GM20431 (cell line): ENCODE measurements around the gene OR6C68.
"Not testable (repeated sequence)": the region's sequence is repeated elsewhere in the genome, so short reads cannot be mapped to it uniquely, and the experiment has no call there.

Source experiments
- in situ Hi-C: fragments of 300-500 bp; cut with MseI, MboI; formaldehyde crosslinking; loops from one replicate; pipeline ENCODE4 v1.15.0; 2020; ENCODE audit warnings: low sequenced_read_pairs; ENCODE audit not compliant: unreplicated experiment

The OR6C68 gene

DNA sequence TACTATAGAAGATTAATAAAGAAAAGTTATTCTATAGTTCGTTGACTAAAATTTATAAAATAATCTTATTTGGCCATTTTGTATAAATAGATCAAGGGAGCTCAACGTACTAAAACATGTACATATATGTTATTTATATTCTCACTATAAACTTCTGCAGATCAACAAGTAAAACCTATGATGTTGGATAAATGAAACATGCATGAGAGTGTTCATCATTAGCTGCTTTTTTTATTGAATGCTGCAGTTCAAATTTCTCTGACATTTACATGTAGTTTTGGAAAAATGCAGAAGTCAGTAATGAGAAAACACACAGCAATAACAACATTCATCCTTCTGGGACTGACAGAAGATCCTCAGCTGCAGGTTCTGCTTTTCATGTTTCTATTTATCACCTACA is at the start of gene OR6C68:
Gene OR6C68, plus strand, starts transcription at position 301 of the 400 bp plus-strand sequence. Its CDS starts 0 bp downstream, at position 301.
- in situ Hi-C loops: no loop called here

GRCh38 chr12:55443776-55444175 is 48.4 kb upstream of the OR6C68 start, which contains the start of gene OR6C2:
OR6C2 (plus strand) TSS chr12:55444076; CDS start chr12:55452214, 8,138 bp downstream.
- in situ Hi-C loops: no loop called here

GRCh38 chr12:55445357-55445756 is 46.8 kb upstream of the OR6C68 start:
- in situ Hi-C loops: no loop called here

DNA sequence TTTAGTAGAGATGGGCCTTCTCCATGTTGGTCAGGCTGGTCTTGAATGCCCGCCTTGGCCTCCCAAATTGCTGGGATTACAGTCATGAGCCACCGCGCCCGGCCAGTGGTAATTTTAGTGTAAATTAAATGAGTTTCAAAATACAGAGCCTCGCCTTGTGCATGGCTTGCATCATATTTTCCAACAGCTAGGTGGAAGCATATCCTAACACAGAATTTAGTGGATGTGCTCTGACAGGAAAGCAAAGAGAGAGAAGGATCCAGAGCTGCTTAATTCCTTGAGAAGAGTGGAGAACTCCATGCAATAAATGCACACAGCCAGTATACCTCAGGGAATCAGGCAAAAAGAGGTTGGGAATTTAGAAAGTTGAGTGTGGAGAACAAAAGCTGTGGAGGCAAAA is 45.9 kb upstream of the OR6C68 start:
- in situ Hi-C loops: no loop called here

- in situ Hi-C loops: no loop called here
Measured at GRCh38 chr12:55448825-55449224, 43.4 kb upstream of the OR6C68 start.

GRCh38 chr12:55464926-55465325 is 27.3 kb upstream of the OR6C68 start:
- in situ Hi-C loops: not testable (repeated sequence)

GRCh38 chr12:55467836-55468235 is 24.3 kb upstream of the OR6C68 start:
- in situ Hi-C loops: no loop called here

DNA sequence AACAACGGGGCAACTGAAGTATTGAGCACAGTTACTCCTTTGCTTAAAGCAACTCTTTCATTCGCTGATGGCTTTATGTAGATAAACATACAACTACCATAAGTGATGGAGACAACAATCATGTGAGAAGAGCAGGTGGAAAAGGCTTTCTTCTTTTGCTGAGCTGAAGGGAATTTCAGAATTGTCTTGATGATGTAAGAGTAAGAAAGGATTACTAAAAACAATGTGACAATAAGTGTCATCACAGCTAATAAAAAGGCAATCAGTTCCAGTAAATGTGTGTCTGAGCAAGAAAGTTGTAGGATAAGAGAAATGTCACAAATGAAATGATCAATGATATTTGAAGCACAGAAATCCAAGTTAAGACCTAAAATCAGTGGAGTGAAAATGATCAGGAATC is 22.9 kb upstream of the OR6C68 start:
- in situ Hi-C loops: no loop called here

DNA sequence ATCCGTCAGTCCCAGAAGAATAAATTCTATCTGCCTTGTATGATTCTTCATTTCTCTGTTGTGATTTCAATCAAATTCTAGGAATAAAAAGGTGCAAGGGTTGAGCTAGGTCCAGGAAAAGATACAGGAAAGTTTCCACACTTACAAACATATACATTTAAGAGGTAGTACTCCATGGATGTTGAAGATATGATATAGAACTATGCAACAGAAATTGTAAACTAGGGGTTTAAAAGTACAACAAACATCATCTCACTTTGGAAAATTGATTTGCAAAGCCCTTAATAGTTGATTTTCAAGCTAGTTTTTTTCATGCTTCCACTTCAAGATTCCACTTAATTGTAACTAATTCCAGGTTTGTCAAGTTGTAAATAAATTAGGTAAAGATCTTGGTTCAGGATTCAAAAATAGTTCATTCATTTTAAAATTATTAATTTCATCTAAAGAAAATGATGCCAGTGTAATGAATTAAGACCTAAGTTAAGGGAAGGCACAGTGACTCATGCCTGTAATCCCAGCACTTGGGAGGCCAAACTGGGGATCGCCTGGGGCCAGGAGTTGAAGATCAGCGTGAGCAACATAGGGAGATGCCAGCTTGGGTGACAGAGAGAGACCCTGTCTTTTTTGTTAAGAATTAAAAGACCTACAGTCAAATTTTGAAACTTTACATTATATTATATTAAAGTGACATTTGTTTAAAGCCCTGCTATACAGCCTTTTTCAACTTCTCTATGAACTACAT is 21.9 kb upstream of the OR6C68 start, which contains the start of gene OR6C70:
Gene OR6C70, minus strand, starts transcription at position 51 of the 742 bp plus-strand sequence. Its CDS starts 0 bp downstream, at position 51.
- in situ Hi-C loops: no loop called here

GRCh38 chr12:55472264-55472663 is 19.9 kb upstream of the OR6C68 start:
- in situ Hi-C loops: no loop called here

DNA sequence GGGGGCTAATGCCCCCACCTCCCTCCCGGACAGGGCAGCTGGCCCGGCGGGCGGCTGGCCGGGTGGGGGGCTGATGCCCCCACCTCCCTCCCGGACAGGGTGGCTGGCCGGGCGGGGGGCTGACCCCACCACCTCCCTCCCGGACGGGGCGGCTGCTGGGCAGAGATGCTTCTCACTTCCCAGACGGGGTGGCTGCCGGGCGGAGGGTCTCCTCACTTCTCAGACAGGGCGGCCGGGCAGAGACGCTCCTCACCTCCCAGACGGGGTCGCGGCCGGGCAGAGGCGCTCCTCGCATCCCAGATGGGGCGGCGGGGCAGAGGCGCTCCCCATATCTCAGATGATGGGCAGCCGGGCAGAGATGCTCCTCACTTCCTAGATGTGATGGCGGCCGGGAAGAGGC is 13.0 kb upstream of the OR6C68 start:
- in situ Hi-C loops: not testable (repeated sequence)

GRCh38 chr12:55484284-55484683 is 7.9 kb upstream of the OR6C68 start:
- in situ Hi-C loops: not testable (repeated sequence)

GRCh38 chr12:55495490-55495889 is 3.3 kb downstream of the OR6C68 start:
- in situ Hi-C loops: no loop called here

- in situ Hi-C loops: no loop called here
Measured at GRCh38 chr12:55499231-55499630, 7.1 kb downstream of the OR6C68 start.

DNA sequence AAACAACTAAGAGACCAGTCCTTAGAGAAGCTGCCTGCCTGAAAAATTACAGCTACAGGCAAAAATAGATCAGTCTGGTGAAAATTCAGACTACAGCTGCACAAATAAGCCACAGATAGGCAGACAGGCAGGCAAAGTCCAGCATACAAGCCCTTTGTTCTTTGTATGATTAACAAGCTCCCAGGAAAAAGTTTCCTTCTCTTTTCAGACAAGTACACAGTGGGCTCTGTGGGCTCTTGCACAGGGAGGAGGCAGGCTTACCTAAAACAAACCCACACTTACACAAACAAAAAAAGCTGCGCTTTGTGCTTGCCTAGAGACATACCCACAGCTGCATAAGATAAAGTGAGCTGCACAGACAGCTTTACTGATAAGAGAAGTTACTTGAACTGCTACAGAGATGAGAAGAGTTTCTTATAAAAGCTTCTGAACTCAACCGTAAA is 7.7 kb downstream of the OR6C68 start:
- in situ Hi-C loops: no loop called here

DNA sequence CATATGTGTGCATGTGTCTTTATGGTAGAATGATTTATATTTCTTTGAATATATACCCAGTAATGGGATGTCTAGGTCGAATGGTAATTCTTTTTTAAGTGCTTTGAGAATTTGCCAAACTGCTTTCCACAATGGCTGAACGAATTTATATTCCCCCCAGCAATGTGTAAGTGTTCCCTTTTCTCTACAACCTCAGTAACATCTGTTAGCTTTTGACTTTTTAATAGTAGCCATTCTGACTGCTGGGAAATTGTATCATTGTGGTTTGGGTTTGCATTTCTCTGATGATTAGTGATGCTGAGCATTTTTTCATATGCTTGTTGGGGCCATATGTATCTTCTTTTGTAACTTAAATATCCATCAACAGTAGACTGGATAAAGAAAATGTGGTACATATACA is 9.4 kb downstream of the OR6C68 start:
- in situ Hi-C loops: no loop called here

DNA sequence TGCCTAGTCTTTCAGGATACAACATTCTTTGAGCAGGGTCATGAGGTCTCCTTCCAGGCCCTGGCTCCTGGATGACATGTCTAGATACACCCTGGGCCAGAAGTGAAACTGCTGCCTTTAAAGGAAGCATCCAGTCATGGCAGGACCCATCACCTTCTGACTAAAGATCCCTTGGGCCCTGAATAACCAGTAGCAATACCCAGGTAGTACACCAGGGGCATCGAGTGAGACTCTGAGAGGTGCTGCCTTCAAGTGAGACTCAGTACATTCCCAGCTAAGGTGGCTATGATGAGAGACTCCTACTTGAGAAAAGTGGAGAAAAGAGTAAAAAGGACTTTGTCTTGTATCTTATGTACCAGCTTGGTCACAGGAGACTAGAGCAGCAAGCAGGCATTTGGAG is 23.5 kb downstream of the OR6C68 start:
- in situ Hi-C loops: no loop called here

DNA sequence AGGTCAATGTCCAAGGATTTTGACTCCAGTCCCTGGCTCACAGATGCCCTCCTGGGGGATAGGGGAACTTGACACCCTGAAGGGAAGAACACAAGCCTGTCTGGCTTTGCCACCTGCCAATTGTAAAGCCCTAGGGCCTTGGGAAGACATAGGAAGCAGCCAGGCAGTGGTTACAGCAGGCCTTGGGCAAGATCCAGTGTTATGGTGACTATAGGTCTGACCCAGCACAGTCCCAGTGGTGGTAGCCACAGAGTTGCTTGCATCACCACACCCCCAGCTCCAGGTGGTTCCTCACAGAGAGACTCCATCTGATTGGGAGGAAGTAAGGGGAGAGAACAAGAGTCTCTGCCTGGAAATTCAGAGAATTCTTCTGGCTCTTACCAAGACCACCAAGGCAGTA is 24.2 kb downstream of the OR6C68 start:
- in situ Hi-C loops: no loop called here
